K562 (cell line): ENCODE data around the gene GABRB1. TPM values are rescaled to one million over a fixed set of nuclear protein-coding genes. Genes with fewer than 3 reads are reported as not detected.
A peak's percentile ranks its signal among the peaks of the same experiment; 100 is the strongest.

Experiments
- ATAC-seq: fragments of 200-7000 bp; cut with Tn5 transposase; 3 replicates; pipeline ENCODE4 v1.9.1; 2020; ENCODE audit warnings: moderate library complexity
- BruUV-seq: library from RNA; stranded (reverse); fragments of 400-500 nt; replicated peaks from 2 replicates; lab custom pipeline; 2021; lab: Mats Ljungman, UMichigan
- CTCF ChIA-PET: fragments of 300-600 bp; formaldehyde crosslinking; extraction: SDS; loops from one replicate; lab custom pipeline; 2021; ENCODE audit warnings: low intra/inter-chr PET ratio; lab: Yijun Ruan, JAX
- POLR2A ChIA-PET: fragments of 300-600, 350-650 bp; sonication (Branson Sonifier 250); formaldehyde crosslinking; extraction: SDS; loops from one replicate; lab custom pipeline; 2021; ENCODE audit warnings: antibody characterized with exemption, inconsistent platforms; lab: Yijun Ruan, JAX
- DNase-seq, 4 experiments: peaks; one replicate each; pipeline versions ENCODE4 v3.0.0 to v3.0.0-alpha.2; 2011 to 2018; ENCODE audit warnings: low spot score in 3 of 4, mixed read lengths in 3 of 4; ENCODE audit errors: extremely low read depth in 1 of 4
- FAIRE-seq: peaks from 2 replicates; lab custom pipeline; 2011; peaks lifted over from hg19 to GRCh38; lab: Jason Lieb, UNC
- H2AFZ ChIP-seq: 2 replicates; pipeline ENCODE4 v1.6.0; 2011; ENCODE audit warnings: low read depth, low read length, control low read depth, inconsistent platforms
- H3K27ac ChIP-seq: fragments of 200-600 bp; 3 replicates; pipeline ENCODE4 v1.8.0; 2011; ENCODE audit warnings: low read depth, mild to moderate bottlenecking, control low read depth, inconsistent platforms, low read length, moderate library complexity, mixed read lengths; ENCODE audit errors: extremely low read depth
- H3K27me3 ChIP-seq, 2 experiments: fragments of 300-600 bp in 1 of 2; 2 replicates in 1 of 2; 3 replicates in 1 of 2; pipeline versions ENCODE4 v1.6.0 to v1.8.0; 2011; ENCODE audit warnings: inconsistent platforms in 2 of 2, low read length in 2 of 2, mild to moderate bottlenecking in 1 of 2, mixed read lengths in 1 of 2, moderate library complexity in 1 of 2; ENCODE audit not compliant: control insufficient read depth in 2 of 2, insufficient read depth in 2 of 2
- H3K36me3 ChIP-seq: fragments of 300-600 bp; 3 replicates; pipeline ENCODE4 v1.8.0; 2011; ENCODE audit warnings: mild to moderate bottlenecking, low read length, inconsistent platforms; ENCODE audit not compliant: control insufficient read depth, insufficient read depth
- H3K4me1 ChIP-seq, 2 experiments: fragments of 200-600 bp in 1 of 2; replicated peaks in 1 of 2; 2 replicates in 1 of 2; 3 replicates in 1 of 2; pipeline versions ENCODE4 v1.5.1 to v1.8.0; 2011; ENCODE audit warnings: inconsistent platforms in 2 of 2, low read length in 2 of 2, mild to moderate bottlenecking in 1 of 2, mixed read lengths in 1 of 2, moderate library complexity in 1 of 2; ENCODE audit not compliant: control insufficient read depth in 2 of 2, insufficient read depth in 2 of 2
- H3K4me2 ChIP-seq: 2 replicates; pipeline ENCODE4 v1.6.1; 2011; ENCODE audit warnings: low read length, control low read depth, inconsistent platforms, mixed read lengths; ENCODE audit not compliant: insufficient read depth
- H3K4me3 ChIP-seq: fragments of 200-600 bp; sonication (generic), shearing (Covaris generic); 2 replicates; pipeline ENCODE4 v1.5.1; 2016; ENCODE audit warnings: control low read depth, inconsistent platforms
- H3K79me2 ChIP-seq: fragments of 200-600 bp; 3 replicates; pipeline ENCODE4 v1.8.0; 2011; ENCODE audit warnings: low read length, inconsistent platforms; ENCODE audit not compliant: control insufficient read depth, insufficient read depth
- H3K9ac ChIP-seq, 2 experiments: 2 replicates each; pipeline versions ENCODE4 v1.6.0 to v1.6.1; 2011; ENCODE audit warnings: low read depth in 2 of 2, low read length in 2 of 2, control low read depth in 1 of 2, inconsistent platforms in 1 of 2, mild to moderate bottlenecking in 1 of 2, mixed read lengths in 1 of 2; ENCODE audit not compliant: insufficient read depth in 1 of 2
- H3K9me1 ChIP-seq: one replicate; pipeline ENCODE4 v1.6.0; 2011; ENCODE audit warnings: inconsistent platforms, mild to moderate bottlenecking, low read length, moderate library complexity; ENCODE audit not compliant: control insufficient read depth, insufficient read depth
- H3K9me3 ChIP-seq: replicated peaks from 2 replicates; pipeline ENCODE4 v1.5.1; 2011; ENCODE audit warnings: low read depth, low read length, inconsistent platforms; ENCODE audit not compliant: control insufficient read depth, insufficient read depth
- H4K20me1 ChIP-seq: replicated peaks from 2 replicates; pipeline ENCODE4 v1.6.1; 2011; ENCODE audit warnings: low read length, inconsistent platforms, mixed read lengths; ENCODE audit not compliant: control insufficient read depth, insufficient read depth
- CREM ChIP-seq: IDR thresholded peaks from 2 replicates; pipeline ENCODE4 v1.6.1; 2014; ENCODE audit warnings: antibody characterized with exemption, low read depth
- CTCF ChIP-seq, 3 experiments: IDR thresholded peaks in 2 of 3; conservative IDR thresholded peaks in 1 of 3; 2 replicates each; pipeline ENCODE4 v1.5.1; 2011 to 2012; ENCODE audit warnings: low read length in 3 of 3, mild to moderate bottlenecking in 3 of 3, control low read depth in 2 of 3, improper control_type of control experiment in 1 of 3, inconsistent platforms in 1 of 3, low read depth in 1 of 3, mixed read lengths in 1 of 3, moderate library complexity in 1 of 3; ENCODE audit not compliant: insufficient read depth in 2 of 3
- E2F1 ChIP-seq: sonication (generic); formaldehyde crosslinking; IDR thresholded peaks from 2 replicates; pipeline ENCODE4 v1.8.1; 2023; ENCODE audit warnings: mild to moderate bottlenecking, missing genetic modification reagents, moderate library complexity
- EWSR1 ChIP-seq: fragments of 450-650 bp; IDR thresholded peaks from 2 replicates; pipeline ENCODE4 v1.6.1; 2018; ENCODE audit warnings: borderline replicate concordance, mild to moderate bottlenecking, low read depth, moderate library complexity; ENCODE audit not compliant: partially characterized antibody
- MED1 ChIP-seq: sonication (generic); formaldehyde crosslinking; IDR thresholded peaks from 2 replicates; pipeline ENCODE4 v1.8.1; 2023; ENCODE audit warnings: missing genetic modification reagents, borderline replicate concordance
- REST ChIP-seq, 2 experiments: fragments of 450-650 bp; formaldehyde crosslinking in 1 of 2; IDR thresholded peaks; 2 replicates each; pipeline versions ENCODE4 v1.4.0 to v1.6.1; 2014 to 2020; ENCODE audit warnings: mild to moderate bottlenecking in 2 of 2, borderline replicate concordance in 1 of 2, low read depth in 1 of 2
- SMC3 ChIP-seq: conservative IDR thresholded peaks from 2 replicates; pipeline ENCODE4 v1.6.1; 2011; ENCODE audit warnings: low read depth, low read length, improper control_type of control experiment; ENCODE audit not compliant: insufficient read depth
- SOX6 ChIP-seq: fragments of 450-650 bp; IDR thresholded peaks from 2 replicates; pipeline ENCODE4 v1.6.1; 2014; ENCODE audit warnings: mild to moderate bottlenecking
- WGBS: fragments of 100-300 bp; shearing (Covaris generic); methylation state at CpG from one replicate; pipeline ENCODE4 v1.1.6; 2016; ENCODE audit warnings: low coverage, mixed read lengths; ENCODE audit not compliant: insufficient coverage; ENCODE audit errors: missing lambda C conversion rate; 5-methylcytosine and 5-hydroxymethylcytosine counted together
- in situ Hi-C: fragments of 300-500 bp; cut with MboI; formaldehyde crosslinking; loops from 4 replicates; pipeline ENCODE4 v1.15.0; 2018; ENCODE audit warnings: inconsistent platforms, mixed read lengths
- intact Hi-C: fragments of 100-400 bp; cut with micrococcal nuclease; formaldehyde crosslinking; loops from 2 replicates; pipeline ENCODE4 v1.14.2; 2022
- polyA plus RNA-seq, 8 experiments: library from polyadenylated mRNA; depleted of rRNA in 4 of 8; stranded (reverse) in 5 of 8; unstranded in 3 of 8; fragments of >200 nt; fragmentation: Nextera tagmentation in 2 of 8; fragmentation: Illumina TruSeq in 1 of 8; extraction: Ambion mirVana in 2 of 8; extraction: Trizol in 1 of 8; gene quantifications; 2 replicates each; pipeline versions ENCODE4 v1.2.1 to v1.2.3, GENCODE V29; 2011 to 2014; ENCODE audit warnings: inconsistent platforms in 1 of 8, missing spikeins in 1 of 8
- total RNA-seq, 7 experiments: library from RNA; depleted of rRNA in 6 of 7; stranded (reverse); fragments of >200 nt in 6 of 7; fragmentation: Illumina TruSeq in 2 of 7; extraction: Trizol in 2 of 7; gene quantifications; 2 replicates each; pipeline versions ENCODE4 v1.2.1 to v1.2.3, GENCODE V29; 2011 to 2021; ENCODE audit warnings: low replicate concordance in 1 of 7

Gene GABRB1
- total and polyA plus RNA-seq, 9 of the 15 experiments (the other 6 are each of a cell fraction or from before 2014, with no cell fraction given) = not detected

GRCh38 chr4:47383829-47384427 lies 352.6 kb downstream of the GABRB1 start:
- CTCF ChIA-PET = interaction anchor here (1.1 to 1.9 kb wide), 2 partner anchors 540 to 1440 kb away, joined by 3 to 12 read pairs; no protein-coding TSS in a partner anchor
- no peak for TF ChIP-seq EWSR1
- TF ChIP-seq SOX6 = no peak
- TF ChIP-seq SMC3 = 0 out of 2 replicates have a peak, but pooled peaks have one; percentile 4
- TF ChIP-seq E2F1 (CRISPR knock-in tag) = no peak
- peak in 2 of 3 experiments; percentile 26 to 68; a peak in 4 of 6 replicates for TF ChIP-seq CTCF (IDR thresholded peaks at IDR 0.05 in 2 of 3, conservative IDR thresholded peaks at IDR 0.05 in 1 of 3; ENCODE audit: insufficient read depth in 2 of 3, low read depth in 1 of 3, low read length in 3 of 3)
- peak; percentile 53; the same call in 1 of the 2 replicates for TF ChIP-seq REST (IDR thresholded peaks at IDR 0.05; ENCODE audit: borderline replicate concordance)
- no peak for TF ChIP-seq REST (CRISPR knock-in tag; IDR thresholded peaks at IDR 0.05; ENCODE audit: low read depth)
- TF ChIP-seq CREM = no peak
- no peak for TF ChIP-seq MED1 (CRISPR knock-in tag)

More at GRCh38 chr4:47383829-47384427, 352.6 kb downstream of the GABRB1 start:
- 0 out of 3 replicates have a peak, but pooled peaks have one; percentile 44 for ATAC-seq
- Histone ChIP-seq H3K9ac (no peak overlapping the region), H3K79me2 (no peaks in the 10 kb centered on the region), H3K27me3 (no peaks in the 10 kb centered on the region), H3K4me1 (no peaks in the 10 kb centered on the region), H3K9me1 (no peaks in the 10 kb centered on the region), H3K4me2 (no peak overlapping the region), H3K36me3 (no peaks in the 10 kb centered on the region), H3K4me3 (no peak overlapping the region), H2AFZ (no peak overlapping the region), H3K9me3 (no peaks in the 10 kb centered on the region), H4K20me1 (no peaks in the 10 kb centered on the region), H3K27ac (no peak overlapping the region)
- in situ Hi-C loops (loop anchor here (25.0 kb wide), 1 partner anchor 547 kb away; no protein-coding TSS in a partner anchor), intact Hi-C loops (loop anchor here (2.0 to 10.0 kb wide), 2 partner anchors 181 to 539 kb away; no protein-coding TSS in a partner anchor)
- peak; percentile 14 to 33 (median 20) for DNase-seq
- BruUV-seq = no TSS peak
- POLR2A ChIA-PET = no interaction called here
- FAIRE-seq = peak; percentile 79
- WGBS = 0% methylated on average over 4 of the region's 4 CpGs
